Testis (tissue), 3 donors: Measurements from ENCODE around the gene AIFM3. TPM values are rescaled to one million over a fixed set of nuclear protein-coding genes. Genes with fewer than 3 reads are reported as not detected.

Source experiments
- DNase-seq: peaks from one replicate; pipeline ENCODE4 v3.0.0-alpha.2; 2019
- H3K27ac ChIP-seq, 2 donors: fragments of 200-600 bp; sonication (generic); one replicate each; pipeline ENCODE4 v1.5.1; 2019
- H3K27me3 ChIP-seq: fragments of 200-600 bp; sonication (generic); one replicate; pipeline ENCODE4 v1.5.1; 2019
- H3K36me3 ChIP-seq: fragments of 200-600 bp; sonication (generic); one replicate; pipeline ENCODE4 v1.5.1; 2017; ENCODE audit warnings: low read depth; ENCODE audit errors: missing control alignments
- H3K4me1 ChIP-seq: fragments of 200-600 bp; sonication (generic); one replicate; pipeline ENCODE4 v1.5.1; 2019
- H3K4me3 ChIP-seq, 2 donors: fragments of 200-600 bp; sonication (generic); one replicate each; pipeline ENCODE4 v1.5.1; 2017 to 2019
- H3K9me3 ChIP-seq: fragments of 200-600 bp; sonication (generic); one replicate; pipeline ENCODE4 v1.5.1; 2017
- POLR2A ChIP-seq: fragments of 450-650 bp; IDR thresholded peaks from one replicate; pipeline ENCODE4 v1.6.1; 2017; ENCODE audit warnings: antibody characterized with exemption, mild to moderate bottlenecking, moderate library complexity
- whole genome bisulfite sequencing, 2 donors: methylation state at CpG; one replicate each; pipeline ENCODE4 v1.1.5; 2018; 5-methylcytosine and 5-hydroxymethylcytosine counted together
- intact Hi-C: fragments of 100-400 bp; cut with DNase I; formaldehyde crosslinking; loops from one replicate; pipeline ENCODE4 v1.15.1; 2023; ENCODE audit warnings: low total_unique reads
- polyA plus RNA-seq: library from polyadenylated mRNA; stranded (reverse); fragments of 350-450 nt; fragmentation: Illumina TruSeq; extraction: RNeasy Lipid Tissue Mini Kit (QIAGEN cat#74804); gene quantifications from one replicate; pipeline ENCODE4 v1.2.3, GENCODE V29; 2014; ENCODE audit warnings: low read depth, low replicate concordance; ENCODE audit not compliant: insufficient read depth
- total RNA-seq, 2 donors: library from RNA; depleted of rRNA; stranded (reverse); fragments of >200 nt; gene quantifications; one replicate each; pipeline ENCODE4 v1.2.3, GENCODE V29; 2016
- TF ChIP-seq, protein P1 (sequence below), 3 experiments: fragments of 450-650 bp in 2 of 3; fragments of 200-600 bp in 1 of 3; sonication (generic) in 1 of 3; IDR thresholded peaks; one replicate each; pipeline ENCODE4 v1.5.1; 2016 to 2019; ENCODE audit warnings: antibody characterized with exemption in 3 of 3, mild to moderate bottlenecking in 2 of 3, moderate library complexity in 1 of 3

AIFM3 gene
- total and polyA plus RNA-seq, 3 donors from 2014 or later = 0.88 to 2.9 (median 1.6) TPM

DNA sequence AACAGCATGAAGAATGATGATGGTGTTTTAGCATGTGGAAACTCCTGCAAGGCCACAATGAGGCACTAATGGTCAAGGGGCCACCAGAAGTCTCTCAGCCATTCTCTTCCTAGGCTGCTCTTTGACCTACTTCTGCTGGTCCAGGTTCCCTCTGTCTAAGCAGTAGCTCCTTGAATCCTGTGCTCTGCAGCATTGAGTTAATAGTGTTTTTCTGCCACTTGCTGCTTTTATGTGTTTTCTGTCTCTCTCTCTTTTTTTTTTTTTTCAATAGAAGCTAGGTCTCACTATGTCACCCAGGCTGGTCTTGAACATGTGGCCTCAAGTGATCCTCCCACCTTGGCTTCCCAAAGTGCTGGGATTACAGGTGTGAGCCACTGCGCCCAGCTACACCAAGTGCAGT, 20.1 kb upstream of the AIFM3 start:
- H3K4me3 ChIP-seq = no peak overlapping the region
- 95 to 100% methylated on average over 1 of the region's 1 CpG for WGBS, 2 donors
- H3K27ac ChIP-seq = no peak overlapping the region
- no peaks in the 10 kb centered on the region for H3K9me3 ChIP-seq
- intact Hi-C loops = no loop called here
- no peak for TF ChIP-seq POLR2A
- TF ChIP-seq, protein P1, sequence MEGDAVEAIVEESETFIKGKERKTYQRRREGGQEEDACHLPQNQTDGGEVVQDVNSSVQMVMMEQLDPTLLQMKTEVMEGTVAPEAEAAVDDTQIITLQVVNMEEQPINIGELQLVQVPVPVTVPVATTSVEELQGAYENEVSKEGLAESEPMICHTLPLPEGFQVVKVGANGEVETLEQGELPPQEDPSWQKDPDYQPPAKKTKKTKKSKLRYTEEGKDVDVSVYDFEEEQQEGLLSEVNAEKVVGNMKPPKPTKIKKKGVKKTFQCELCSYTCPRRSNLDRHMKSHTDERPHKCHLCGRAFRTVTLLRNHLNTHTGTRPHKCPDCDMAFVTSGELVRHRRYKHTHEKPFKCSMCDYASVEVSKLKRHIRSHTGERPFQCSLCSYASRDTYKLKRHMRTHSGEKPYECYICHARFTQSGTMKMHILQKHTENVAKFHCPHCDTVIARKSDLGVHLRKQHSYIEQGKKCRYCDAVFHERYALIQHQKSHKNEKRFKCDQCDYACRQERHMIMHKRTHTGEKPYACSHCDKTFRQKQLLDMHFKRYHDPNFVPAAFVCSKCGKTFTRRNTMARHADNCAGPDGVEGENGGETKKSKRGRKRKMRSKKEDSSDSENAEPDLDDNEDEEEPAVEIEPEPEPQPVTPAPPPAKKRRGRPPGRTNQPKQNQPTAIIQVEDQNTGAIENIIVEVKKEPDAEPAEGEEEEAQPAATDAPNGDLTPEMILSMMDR (IDR thresholded peaks at IDR 0.05) = no peak
- H3K27me3 ChIP-seq = no peaks in the 10 kb centered on the region
- H3K4me1 ChIP-seq = no peaks in the 10 kb centered on the region
- no peaks in the 10 kb centered on the region for H3K36me3 ChIP-seq
- DNase-seq = no peak

DNA sequence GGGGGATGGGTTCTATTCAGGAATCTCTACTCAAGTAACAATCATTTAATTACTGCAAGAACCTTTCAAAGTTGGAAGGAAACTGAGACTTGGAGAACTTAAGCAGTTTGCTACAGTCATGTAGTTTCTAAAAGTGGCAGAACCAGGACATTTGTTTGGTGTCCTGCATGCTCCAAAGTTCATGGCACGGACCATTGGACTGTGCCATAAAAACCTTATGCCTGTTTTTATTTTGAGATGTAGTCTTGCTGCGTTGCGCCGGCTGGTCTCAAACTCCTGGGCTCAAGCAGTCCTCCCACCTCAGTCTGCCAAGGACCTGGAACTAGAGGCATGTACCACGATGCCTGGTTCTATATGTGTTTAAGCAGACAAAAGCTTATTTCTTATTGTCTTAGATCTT, 18.6 kb upstream of the AIFM3 start:
- TF ChIP-seq, protein P1 (IDR thresholded peaks at IDR 0.05) = no peak
- TF ChIP-seq POLR2A = no peak
- 76 to 85% methylated on average over 5 of the region's 5 CpGs for whole genome bisulfite sequencing, 2 donors
- intact Hi-C loops = no loop called here
- no peaks in the 10 kb centered on the region for H3K9me3 ChIP-seq
- no peak overlapping the region for H3K4me3 ChIP-seq
- no peaks in the 10 kb centered on the region for H3K4me1 ChIP-seq
- DNase-seq = no peak
- no peaks in the 10 kb centered on the region for H3K27me3 ChIP-seq
- no peaks in the 10 kb centered on the region for H3K36me3 ChIP-seq
- H3K27ac ChIP-seq = no peak overlapping the region

DNA sequence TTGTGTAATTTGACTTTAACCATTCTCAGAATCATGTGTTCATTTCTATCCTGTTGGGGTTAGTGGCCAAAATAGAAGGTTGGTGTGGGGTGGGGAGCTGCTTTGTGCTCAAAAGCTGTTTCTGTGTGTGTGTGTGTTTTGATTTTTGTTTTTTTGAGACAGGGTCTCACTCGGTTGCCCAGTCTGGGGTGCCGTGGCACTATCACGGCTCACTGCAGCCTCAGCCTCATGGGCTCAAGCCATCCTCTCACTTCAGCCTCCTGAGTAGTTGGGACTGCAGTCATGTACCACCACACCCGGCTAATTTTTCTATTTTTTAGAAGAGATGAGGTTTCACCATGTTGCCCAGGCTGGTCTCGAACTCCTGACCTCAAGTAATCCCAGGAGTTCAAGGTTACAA, 18.1 kb upstream of the AIFM3 start:
- H3K27me3 ChIP-seq = no peaks in the 10 kb centered on the region
- no peaks in the 10 kb centered on the region for H3K36me3 ChIP-seq
- H3K27ac ChIP-seq = no peak overlapping the region
- intact Hi-C loops = no loop called here
- no peaks in the 10 kb centered on the region for H3K4me1 ChIP-seq
- H3K4me3 ChIP-seq = no peak overlapping the region
- no peak for TF ChIP-seq POLR2A
- TF ChIP-seq, protein P1 (IDR thresholded peaks at IDR 0.05) = no peak
- no peak for DNase-seq
- no peaks in the 10 kb centered on the region for H3K9me3 ChIP-seq
- WGBS, 2 donors = 79 to 86% methylated on average over 5 of the region's 5 CpGs

GRCh38 chr22:20949698-20950183, 17.3 kb upstream of the AIFM3 start:
- WGBS, 2 donors = 86% methylated on average over 13 of the region's 13 CpGs
- TF ChIP-seq POLR2A = no peak
- TF ChIP-seq, protein P1 (IDR thresholded peaks at IDR 0.05) = no peak
- no peak for DNase-seq
- H3K9me3 ChIP-seq = no peaks in the 10 kb centered on the region
- H3K4me3 ChIP-seq = no peak overlapping the region
- no peaks in the 10 kb centered on the region for H3K4me1 ChIP-seq
- intact Hi-C loops = no loop called here
- H3K27ac ChIP-seq = no peak overlapping the region
- H3K27me3 ChIP-seq = no peaks in the 10 kb centered on the region
- H3K36me3 ChIP-seq = no peaks in the 10 kb centered on the region

DNA sequence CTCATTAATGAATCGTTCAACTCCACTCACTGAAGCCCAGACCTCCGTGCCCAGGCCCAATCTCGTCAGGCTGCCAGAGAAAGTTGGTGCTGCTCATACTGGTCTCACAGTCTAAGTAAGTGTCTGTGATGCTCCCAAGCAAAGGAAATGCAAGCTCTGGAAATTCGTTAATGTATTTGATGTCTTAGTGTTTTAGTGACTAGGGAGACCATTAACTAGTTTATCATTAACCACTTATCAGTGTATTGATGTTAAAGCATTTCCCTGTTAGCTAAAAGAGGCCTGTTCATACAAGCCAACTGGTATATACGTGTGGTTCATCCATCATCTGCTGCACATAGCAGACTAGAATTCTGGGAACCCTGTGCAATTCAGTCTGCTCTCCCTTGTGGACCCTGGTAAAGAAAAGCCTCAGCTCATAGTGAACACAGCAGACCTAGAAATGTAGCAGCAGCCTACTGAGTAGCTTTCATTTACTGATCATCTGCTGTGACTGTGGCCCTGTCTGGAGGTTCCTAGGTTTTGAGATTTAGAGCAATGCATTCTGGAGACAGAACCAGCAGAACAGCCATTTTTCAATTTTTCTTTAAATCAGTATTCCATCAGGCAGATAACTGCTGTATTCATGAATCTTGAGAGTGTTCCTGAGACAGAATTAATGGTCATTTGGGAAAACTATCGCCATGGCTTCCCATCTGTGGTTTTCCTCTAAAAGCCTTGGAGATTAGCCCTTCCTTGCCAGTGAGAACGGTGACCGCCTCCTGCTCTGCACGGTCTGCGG, 15.7 kb upstream of the AIFM3 start:
- Histone ChIP-seq H3K27ac (no peak overlapping the region), H3K36me3 (no peaks in the 10 kb centered on the region), H3K27me3 (no peaks in the 10 kb centered on the region), H3K4me3 (no peak overlapping the region), H3K4me1 (no peaks in the 10 kb centered on the region), H3K9me3 (no peaks in the 10 kb centered on the region)
- DNase-seq = no peak
- intact Hi-C loops = no loop called here
- TF ChIP-seq POLR2A = no peak
- TF ChIP-seq, protein P1 (IDR thresholded peaks at IDR 0.05) = no peak
- 88 to 89% methylated on average over 10 of the region's 10 CpGs for WGBS, 2 donors
